Transverse colon (tissue), 4 donors: ENCODE measurements around the gene GATA5. TPM values are rescaled to one million over a fixed set of nuclear protein-coding genes. Genes with fewer than 3 reads are reported as not detected.
A peak's percentile ranks its signal among the peaks of the same experiment; 100 is the strongest.

ENCODE experiments used
- DNase-seq: peaks from one replicate; pipeline ENCODE4 v3.0.0-alpha.2; 2019
- H3K27ac ChIP-seq, 4 donors: fragments of 200-600 bp; sonication (generic); 2 replicates each; pipeline ENCODE4 v1.5.1; 2016 to 2018; ENCODE audit warnings: inconsistent platforms in 4 of 4
- H3K27me3 ChIP-seq: fragments of 200-600 bp; sonication (generic); 2 replicates; pipeline ENCODE4 v1.5.1; 2017; ENCODE audit warnings: inconsistent platforms
- H3K36me3 ChIP-seq, 4 donors: fragments of 200-600 bp; sonication (generic); 2 replicates each; pipeline ENCODE4 v1.5.1; 2017 to 2019; ENCODE audit warnings: inconsistent platforms in 4 of 4
- H3K4me1 ChIP-seq, 4 donors: fragments of 200-600 bp; sonication (generic); 2 replicates each; pipeline ENCODE4 v1.5.1; 2017 to 2020; ENCODE audit warnings: inconsistent platforms in 4 of 4
- H3K4me3 ChIP-seq, 4 donors: fragments of 200-600 bp; sonication (generic); 1 replicate in 1 of 4; 2 replicates in 3 of 4; pipeline versions ENCODE4 v1.5.1 to v1.6.1; 2017 to 2019; ENCODE audit warnings: inconsistent platforms in 4 of 4
- H3K9me3 ChIP-seq, 2 donors: fragments of 200-600 bp; sonication (generic); 2 replicates each; pipeline ENCODE4 v1.5.1; 2017 to 2019; ENCODE audit warnings: inconsistent platforms in 2 of 2
- EP300 ChIP-seq: sonication (generic); formaldehyde crosslinking; IDR thresholded peaks from one replicate; pipeline ENCODE4 v1.6.1; 2017; ENCODE audit warnings: antibody characterized with exemption, low read depth
- POLR2A ChIP-seq: fragments of 450-650 bp; IDR thresholded peaks from one replicate; pipeline ENCODE4 v1.6.1; 2016; ENCODE audit warnings: antibody characterized with exemption, mild to moderate bottlenecking, moderate library complexity
- POLR2AphosphoS5 ChIP-seq, 3 donors: sonication (generic); formaldehyde crosslinking; IDR thresholded peaks; one replicate each; pipeline ENCODE4 v1.6.1; 2016; ENCODE audit warnings: antibody characterized with exemption in 3 of 3
- WGBS, 2 donors: methylation state at CpG; one replicate each; pipeline ENCODE4 v1.1.5; 2018; ENCODE audit warnings: low coverage in 1 of 2; 5-methylcytosine and 5-hydroxymethylcytosine counted together
- in situ Hi-C, 4 donors: fragments of 200-750 bp; cut with MboI; loops; one replicate each; pipeline versions ENCODE4 v1.15.0 to v1.15.1; 2017; ENCODE audit warnings: low sequenced_read_pairs in 3 of 4, low pct_ligation_motif_present in 1 of 4, low pct_unique_long_range_greater_than_20kb in 1 of 4
- intact Hi-C: fragments of 100-400 bp; cut with DNase I; formaldehyde crosslinking; loops from one replicate; pipeline ENCODE4 v1.15.1; 2023; ENCODE audit warnings: low total_unique reads
- total RNA-seq, 4 donors: library from RNA; depleted of rRNA; stranded (reverse); fragments of >200 nt; gene quantifications; one replicate each; pipeline ENCODE4 v1.1.0, GENCODE V29; 2016
- TF ChIP-seq, protein P1 (sequence below), 5 experiments: fragments of 200-600 bp in 3 of 5; fragments of 450-650 bp in 2 of 5; sonication (generic) in 3 of 5; IDR thresholded peaks; 1 replicate in 2 of 5; 2 replicates in 3 of 5; pipeline ENCODE4 v1.5.1; 2016 to 2017; ENCODE audit warnings: antibody characterized with exemption in 5 of 5, inconsistent platforms in 3 of 5, mild to moderate bottlenecking in 2 of 5, moderate library complexity in 1 of 5

GATA5 gene
- total RNA-seq, 4 donors from 2014 or later: not detected

DNA sequence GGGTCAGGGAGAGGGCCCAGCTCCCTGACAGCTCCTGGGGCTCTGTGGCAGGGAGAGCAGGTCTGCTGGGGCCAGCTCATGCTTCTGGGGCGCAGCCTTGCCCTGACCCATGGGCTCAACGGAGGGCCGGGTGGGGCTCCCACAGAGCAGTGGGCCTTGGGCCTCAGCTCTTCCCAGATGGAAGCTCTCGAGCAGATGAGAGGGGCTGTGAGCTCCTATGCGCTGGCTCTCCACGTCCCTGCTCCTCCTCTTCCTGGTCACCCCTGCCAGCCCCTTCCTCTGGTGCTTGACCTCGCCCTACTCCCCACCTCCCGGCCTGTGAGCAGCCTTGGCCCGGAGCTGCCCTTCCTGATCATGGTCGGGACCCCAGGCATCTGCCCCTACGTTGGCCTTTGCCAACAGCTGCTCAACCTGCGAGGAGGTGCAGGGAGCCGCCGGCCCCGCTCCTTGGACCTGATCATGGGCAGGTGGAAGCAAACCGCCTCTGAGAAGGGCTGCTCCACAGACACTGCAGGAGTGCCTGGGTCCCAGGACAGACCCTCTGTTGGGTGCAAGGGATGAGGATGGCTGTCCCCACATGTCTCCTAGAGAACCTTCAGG, 26.8 kb upstream of the GATA5 start:
- H3K36me3 ChIP-seq: no peaks in the 10 kb centered on the region
- no peak overlapping the region for H3K4me3 ChIP-seq
- intact Hi-C loops: loop anchor here (5.0 kb wide), 1 partner anchor 80 kb away; no protein-coding TSS in a partner anchor
- WGBS, 2 donors: 77% methylated on average over 16 of the region's 16 CpGs; no CpG with 5 or more reads in 1 of the 2 donors
- in situ Hi-C loops: loop anchor here in 3 of 4 donors (5.0 to 10.0 kb wide), 2 partner anchors 110 to 112 kb away; no protein-coding TSS in a partner anchor
- H3K27me3 ChIP-seq: peaks cover 3% of the 10 kb centered on the region
- H3K4me1 ChIP-seq: no peaks in the 10 kb centered on the region
- TF ChIP-seq EP300 (no peak), POLR2A (no peak), POLR2AphosphoS5 (IDR thresholded peaks at IDR 0.05) (no peak)
- TF ChIP-seq, protein P1, sequence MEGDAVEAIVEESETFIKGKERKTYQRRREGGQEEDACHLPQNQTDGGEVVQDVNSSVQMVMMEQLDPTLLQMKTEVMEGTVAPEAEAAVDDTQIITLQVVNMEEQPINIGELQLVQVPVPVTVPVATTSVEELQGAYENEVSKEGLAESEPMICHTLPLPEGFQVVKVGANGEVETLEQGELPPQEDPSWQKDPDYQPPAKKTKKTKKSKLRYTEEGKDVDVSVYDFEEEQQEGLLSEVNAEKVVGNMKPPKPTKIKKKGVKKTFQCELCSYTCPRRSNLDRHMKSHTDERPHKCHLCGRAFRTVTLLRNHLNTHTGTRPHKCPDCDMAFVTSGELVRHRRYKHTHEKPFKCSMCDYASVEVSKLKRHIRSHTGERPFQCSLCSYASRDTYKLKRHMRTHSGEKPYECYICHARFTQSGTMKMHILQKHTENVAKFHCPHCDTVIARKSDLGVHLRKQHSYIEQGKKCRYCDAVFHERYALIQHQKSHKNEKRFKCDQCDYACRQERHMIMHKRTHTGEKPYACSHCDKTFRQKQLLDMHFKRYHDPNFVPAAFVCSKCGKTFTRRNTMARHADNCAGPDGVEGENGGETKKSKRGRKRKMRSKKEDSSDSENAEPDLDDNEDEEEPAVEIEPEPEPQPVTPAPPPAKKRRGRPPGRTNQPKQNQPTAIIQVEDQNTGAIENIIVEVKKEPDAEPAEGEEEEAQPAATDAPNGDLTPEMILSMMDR (IDR thresholded peaks at IDR 0.05): no peak
- no peaks in the 10 kb centered on the region for H3K9me3 ChIP-seq
- DNase-seq: no peak
- no peak overlapping the region for H3K27ac ChIP-seq

DNA sequence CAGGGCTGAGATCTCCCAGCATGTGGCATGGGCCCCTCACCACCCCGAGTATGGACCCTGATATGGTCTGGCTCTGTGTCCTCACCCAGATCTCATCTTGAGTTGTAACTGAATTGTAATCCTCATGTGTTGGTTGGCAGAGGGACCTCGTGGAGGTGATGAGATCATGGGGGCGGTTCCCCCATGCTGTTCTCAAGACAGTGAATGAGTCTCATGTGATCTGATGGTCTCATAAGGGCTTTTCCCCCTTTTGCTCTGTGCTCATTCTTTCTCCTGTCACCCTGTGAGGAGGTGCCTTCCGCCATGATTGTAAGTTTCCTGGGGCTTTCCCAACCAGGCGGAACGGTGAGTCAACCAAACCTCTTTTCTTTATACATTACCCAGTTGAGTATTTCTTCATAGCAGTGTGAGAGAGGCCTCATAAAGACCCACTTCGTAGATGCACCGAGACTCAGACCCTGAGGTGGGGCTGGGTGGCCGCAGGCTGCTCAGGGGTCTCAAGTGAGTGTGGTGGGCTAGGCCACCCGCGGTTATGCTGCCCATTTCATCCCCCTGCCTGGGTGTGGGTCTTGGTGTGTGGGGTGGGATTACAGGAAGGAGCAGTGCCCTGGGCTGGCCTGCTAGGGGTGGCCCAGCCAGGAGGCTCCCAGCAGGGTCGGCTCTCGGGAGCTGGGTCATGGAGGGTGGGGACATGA, 26.2 kb upstream of the GATA5 start:
- intact Hi-C loops (loop anchor here (5.0 kb wide), 1 partner anchor 80 kb away; no protein-coding TSS in a partner anchor), in situ Hi-C loops (loop anchor here in 3 of 4 donors (5.0 to 10.0 kb wide), 2 partner anchors 110 to 113 kb away; no protein-coding TSS in a partner anchor)
- H3K36me3 ChIP-seq: no peaks in the 10 kb centered on the region
- H3K4me1 ChIP-seq: no peaks in the 10 kb centered on the region
- no peak overlapping the region for H3K27ac ChIP-seq
- TF ChIP-seq POLR2A (no peak), EP300 (no peak), POLR2AphosphoS5 (IDR thresholded peaks at IDR 0.05) (no peak)
- TF ChIP-seq, protein P1 (IDR thresholded peaks at IDR 0.05): no peak
- no peak for DNase-seq
- 40 to 48% methylated on average over 1 to 9 of the region's 13 CpGs for WGBS, 2 donors
- H3K4me3 ChIP-seq: no peak overlapping the region
- H3K27me3 ChIP-seq: peaks cover 3% of the 10 kb centered on the region
- no peaks in the 10 kb centered on the region for H3K9me3 ChIP-seq

GRCh38 chr20:62500237-62500864, 24.6 kb upstream of the GATA5 start:
- Histone ChIP-seq H3K27ac (no peak overlapping the region), H3K9me3 (no peaks in the 10 kb centered on the region), H3K4me1 (no peaks in the 10 kb centered on the region), H3K4me3 (no peak overlapping the region), H3K36me3 (no peaks in the 10 kb centered on the region), H3K27me3 (peaks cover 3% of the 10 kb centered on the region)
- intact Hi-C loops (loop anchor here (5.0 kb wide), 1 partner anchor 82 kb away; no protein-coding TSS in a partner anchor), in situ Hi-C loops (loop anchor here in 3 of 4 donors (5.0 to 10.0 kb wide), 2 partner anchors 112 to 114 kb away; no protein-coding TSS in a partner anchor)
- WGBS, 2 donors: 13 to 46% methylated on average over 7 to 26 of the region's 26 CpGs
- DNase-seq: peak; percentile 78
- TF ChIP-seq EP300 (no peak), POLR2AphosphoS5 (IDR thresholded peaks at IDR 0.05) (no peak), POLR2A (no peak)
- TF ChIP-seq, protein P1 (IDR thresholded peaks at IDR 0.05): peak; percentile 82 to 96 (median 91)

DNA sequence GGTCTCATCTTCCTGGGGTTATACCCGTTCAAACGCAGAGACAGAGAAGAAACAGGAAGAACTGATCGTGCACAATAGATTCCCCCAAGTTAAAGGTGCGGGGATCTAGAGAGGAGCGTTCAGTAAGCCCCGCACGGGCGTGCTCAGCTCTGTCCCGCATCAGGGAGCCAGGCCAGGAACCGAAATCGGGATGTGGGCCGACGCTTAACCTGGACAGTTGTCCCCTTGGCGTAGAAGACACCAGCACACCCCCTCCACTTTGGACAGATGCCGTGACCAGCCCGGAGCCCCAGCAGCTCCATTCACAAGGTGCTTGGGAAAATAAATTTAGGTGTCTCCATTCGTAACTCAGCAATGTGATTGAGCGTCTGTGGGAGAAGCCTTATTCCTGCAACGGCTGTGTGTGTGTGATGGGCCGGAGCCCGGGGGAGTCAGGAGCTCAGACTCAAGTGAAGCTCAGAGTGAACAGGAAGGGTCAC, 24.0 kb upstream of the GATA5 start:
- TF ChIP-seq POLR2A (no peak), POLR2AphosphoS5 (IDR thresholded peaks at IDR 0.05) (no peak), EP300 (no peak)
- TF ChIP-seq, protein P1 (IDR thresholded peaks at IDR 0.05): no peak
- DNase-seq: no peak
- no peaks in the 10 kb centered on the region for H3K36me3 ChIP-seq
- WGBS, 2 donors: 57 to 61% methylated on average over 15 to 21 of the region's 21 CpGs
- H3K4me1 ChIP-seq: peaks cover 0 to 5% (median 0%) of the 10 kb centered on the region in 4 donors
- peaks cover 3% of the 10 kb centered on the region for H3K27me3 ChIP-seq
- H3K4me3 ChIP-seq: no peak overlapping the region
- no peaks in the 10 kb centered on the region for H3K9me3 ChIP-seq
- H3K27ac ChIP-seq: no peak overlapping the region
- in situ Hi-C loops (loop anchor here (5.0 to 10.0 kb wide), 3 partner anchors 113 to 285 kb away; no protein-coding TSS in a partner anchor), intact Hi-C loops (loop anchor here (2.0 to 5.0 kb wide), 3 partner anchors 83 to 117 kb away; no protein-coding TSS in a partner anchor)
